HG03039 (cell line): ENCODE data around the gene KIFAP3.
"Not testable (repeated sequence)": the region's sequence is repeated elsewhere in the genome, so short reads cannot be mapped to it uniquely, and the experiment has no call there.

Experiments
- ATAC-seq: cut with Tn5 transposase; IDR thresholded peaks from one replicate; pipeline ENCODE4 v1.9.1; 2021; ENCODE audit warnings: mild to moderate bottlenecking, moderate library complexity; ENCODE audit not compliant: unreplicated experiment

Gene KIFAP3

DNA sequence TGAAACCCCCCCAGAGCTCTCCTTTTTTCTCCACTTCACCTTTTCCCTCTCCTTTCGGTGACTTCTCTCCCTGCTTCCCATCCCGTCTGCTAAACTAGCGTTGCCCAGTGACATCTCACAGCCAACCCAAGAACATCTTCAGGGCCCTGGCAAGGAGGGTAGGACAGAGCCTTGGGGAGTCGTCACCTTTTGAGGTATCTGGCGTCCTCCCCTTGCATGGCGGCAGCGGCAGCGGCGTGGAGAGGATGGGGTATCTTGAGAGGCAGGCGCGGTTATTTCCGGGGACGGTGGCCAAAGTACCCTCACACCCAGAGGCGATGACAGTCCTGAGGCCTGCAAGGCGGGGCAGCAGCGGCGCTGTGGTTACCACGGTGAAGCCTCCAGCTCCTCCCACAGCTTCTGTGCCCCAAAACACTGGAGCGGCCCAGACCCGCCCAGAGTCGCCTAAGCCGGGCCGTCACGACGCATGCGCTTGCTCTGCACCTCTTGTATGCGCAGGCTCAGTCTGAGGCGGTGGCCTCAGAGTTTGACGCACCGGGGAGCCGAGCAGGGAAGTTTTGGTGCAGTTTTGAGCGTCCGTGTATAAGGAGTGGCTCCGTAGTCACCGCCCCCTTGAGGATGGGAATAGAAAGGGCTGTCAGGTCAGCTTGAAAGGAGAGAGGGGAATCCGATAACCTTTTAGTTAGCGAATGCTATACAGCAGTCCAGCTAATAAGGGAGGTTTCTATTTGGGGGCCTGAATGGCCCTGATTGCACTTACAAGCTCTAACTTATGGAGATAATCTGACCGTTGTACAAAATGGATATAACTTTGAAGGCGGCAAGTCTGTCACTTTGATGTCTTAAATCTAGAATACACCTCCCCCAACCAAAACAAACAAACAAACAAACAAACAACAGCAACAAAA is at the start of gene KIFAP3:
KIFAP3 (minus strand) TSS at position 446 of the 908 bp plus-strand sequence; CDS start at position 218, 228 bp downstream.
- peak; percentile 98 for ATAC-seq

DNA sequence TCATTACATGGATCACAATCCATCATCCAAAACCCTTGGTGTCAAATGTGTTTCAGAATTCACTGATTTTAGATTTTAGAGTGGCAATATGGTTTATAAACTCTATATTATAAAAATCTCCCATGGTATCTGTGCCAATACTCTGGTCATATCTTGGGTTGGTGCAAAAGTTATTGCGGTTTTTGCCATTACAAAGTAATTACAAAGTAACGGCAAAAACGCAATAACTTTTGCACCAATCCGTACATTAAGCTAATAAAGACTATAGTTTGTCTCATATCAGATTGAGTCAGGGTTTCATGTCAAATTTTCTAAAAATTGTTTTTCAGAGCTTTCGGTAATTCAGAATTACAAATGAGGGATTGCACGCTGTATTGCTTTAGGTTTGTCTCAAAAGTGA is 47.9 kb upstream of the KIFAP3 start:
- no peak for ATAC-seq

DNA sequence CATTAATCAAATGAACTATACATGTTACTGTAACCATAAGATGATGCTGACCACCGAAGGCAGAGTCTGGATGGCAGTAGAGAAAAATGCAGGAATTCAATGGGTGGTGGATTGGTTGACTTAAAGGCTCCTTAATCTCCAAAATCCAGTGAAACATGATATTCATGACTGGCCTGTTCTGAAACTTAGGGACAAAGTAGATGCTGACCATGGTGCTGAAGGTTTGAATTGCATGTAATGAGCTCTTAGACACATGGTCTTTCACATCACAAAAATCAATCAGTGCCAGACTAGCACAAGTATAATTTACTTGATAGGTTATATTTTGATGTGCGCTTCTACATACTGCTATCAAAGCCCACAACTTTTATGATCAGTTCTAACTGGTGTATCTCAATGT is 40.4 kb upstream of the KIFAP3 start:
- no peak for ATAC-seq

- ATAC-seq, result not testable (repeated sequence)
Observed at GRCh38 chr1:170113140-170113539, 38.6 kb upstream of the KIFAP3 start.

GRCh38 chr1:170097449-170097948 is 23.0 kb upstream of the KIFAP3 start:
- no peak for ATAC-seq

- ATAC-seq, result no peak
Observed at GRCh38 chr1:170096806-170097340, 22.4 kb upstream of the KIFAP3 start.

DNA sequence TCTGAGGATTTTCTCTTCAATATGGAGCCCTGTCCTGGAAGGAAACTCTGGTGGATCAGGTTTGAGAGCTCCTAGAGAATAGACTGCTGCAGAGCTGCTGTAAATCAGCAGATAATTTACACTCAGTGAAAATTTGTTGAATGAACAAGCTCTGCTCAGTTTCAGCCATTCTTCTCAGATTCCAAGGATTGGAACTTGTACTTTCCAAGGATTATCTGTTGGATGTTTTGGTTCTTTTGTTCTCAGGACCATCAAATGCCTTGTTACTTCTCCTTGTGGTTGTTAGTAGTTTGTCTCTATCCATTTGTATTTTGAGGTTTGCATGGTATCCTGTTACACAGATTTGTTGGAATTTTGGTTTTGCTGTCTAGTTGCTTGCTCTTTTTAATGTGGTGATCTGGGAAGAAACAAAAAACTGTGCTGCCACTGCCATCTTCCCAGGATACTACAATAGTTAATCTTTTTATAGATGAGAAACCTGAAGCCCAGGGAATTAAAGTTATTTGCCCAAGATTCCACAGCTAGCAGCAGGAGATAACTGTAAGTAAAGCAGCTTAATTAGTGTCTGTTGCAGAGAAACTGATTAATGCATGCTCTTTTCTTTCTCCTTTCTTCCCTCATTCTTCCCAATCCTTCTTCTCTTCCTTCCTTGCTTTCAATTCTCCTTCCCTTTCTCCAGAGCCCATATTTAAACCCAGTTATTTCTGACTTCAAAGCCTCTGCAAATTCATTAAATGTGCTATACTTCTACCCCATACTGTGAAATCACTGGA is 21.7 kb upstream of the KIFAP3 start:
- ATAC-seq, result no peak

DNA sequence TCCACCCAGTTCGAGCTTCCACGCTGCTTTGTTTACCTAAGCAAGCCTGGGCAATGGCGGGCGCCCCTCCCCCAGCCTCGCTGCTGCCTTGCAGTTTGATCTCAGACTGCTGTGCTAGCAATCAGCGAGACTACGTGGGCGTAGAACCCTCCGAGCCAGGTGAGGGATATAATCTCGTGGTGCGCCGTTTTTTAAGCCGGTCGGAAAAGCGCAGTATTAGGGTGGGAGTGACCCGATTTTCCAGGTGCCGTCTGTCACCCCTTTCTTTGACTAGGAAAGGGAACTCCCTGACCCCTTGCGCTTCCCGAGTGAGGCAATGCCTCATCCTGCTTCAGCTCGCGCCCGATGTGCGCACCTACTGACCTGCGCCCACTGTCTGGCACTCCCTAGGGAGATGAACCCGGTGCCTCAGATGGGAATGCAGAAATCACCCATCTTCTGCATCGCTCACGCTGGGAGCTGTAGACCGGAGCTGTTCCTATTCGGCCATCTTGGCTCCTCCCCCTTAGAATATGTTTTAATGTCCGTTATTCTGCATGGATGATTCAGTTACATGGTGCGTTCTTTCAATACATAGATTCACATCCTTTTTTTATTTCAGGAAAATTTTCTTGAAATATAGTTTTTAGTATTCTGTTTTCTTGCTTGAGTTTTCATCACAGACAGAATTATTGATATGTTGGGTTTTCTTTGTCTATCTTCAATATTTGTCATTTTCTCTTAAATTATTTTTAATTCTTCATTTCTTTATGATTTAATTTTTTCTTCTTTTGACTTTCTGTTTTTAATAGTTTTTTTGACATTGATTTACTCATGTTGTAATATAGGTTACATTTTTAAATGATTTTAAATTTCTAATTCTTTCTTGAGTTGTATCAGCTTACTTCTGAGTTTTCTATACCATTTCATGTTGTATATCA is 20.5 kb upstream of the KIFAP3 start:
- ATAC-seq, result not testable (repeated sequence)

DNA sequence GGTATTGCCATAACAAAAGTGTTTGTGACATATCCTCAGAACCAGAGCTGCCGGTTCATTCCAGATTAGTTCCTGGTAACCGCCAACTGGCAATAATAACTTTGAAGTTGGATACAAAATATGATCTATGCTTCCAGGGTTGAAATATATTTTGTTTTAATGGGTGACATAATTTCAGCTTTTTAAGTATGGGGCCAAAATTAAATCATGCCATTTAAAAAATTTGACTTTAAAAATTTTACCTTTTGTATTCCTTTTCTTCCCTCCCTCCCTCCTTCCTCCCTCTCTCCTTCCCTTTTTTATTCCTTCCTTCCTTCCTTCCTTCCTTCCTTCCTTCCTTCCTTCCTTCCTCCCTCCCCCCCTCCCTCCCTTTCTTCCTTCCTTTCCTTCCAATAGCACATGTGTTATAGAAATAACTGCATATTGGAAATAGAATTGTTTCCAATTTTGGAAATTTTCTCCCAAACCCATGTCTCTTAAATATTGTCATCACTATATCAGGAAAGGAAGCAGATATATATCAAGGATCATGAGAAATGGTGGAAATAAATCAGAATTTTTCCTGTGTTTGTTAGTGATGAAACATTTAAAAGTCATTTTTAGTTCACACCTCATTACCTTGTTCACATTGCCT is 12.0 kb upstream of the KIFAP3 start:
- no peak for ATAC-seq

GRCh38 chr1:170085091-170085490 is 10.6 kb upstream of the KIFAP3 start:
- no peak for ATAC-seq

DNA sequence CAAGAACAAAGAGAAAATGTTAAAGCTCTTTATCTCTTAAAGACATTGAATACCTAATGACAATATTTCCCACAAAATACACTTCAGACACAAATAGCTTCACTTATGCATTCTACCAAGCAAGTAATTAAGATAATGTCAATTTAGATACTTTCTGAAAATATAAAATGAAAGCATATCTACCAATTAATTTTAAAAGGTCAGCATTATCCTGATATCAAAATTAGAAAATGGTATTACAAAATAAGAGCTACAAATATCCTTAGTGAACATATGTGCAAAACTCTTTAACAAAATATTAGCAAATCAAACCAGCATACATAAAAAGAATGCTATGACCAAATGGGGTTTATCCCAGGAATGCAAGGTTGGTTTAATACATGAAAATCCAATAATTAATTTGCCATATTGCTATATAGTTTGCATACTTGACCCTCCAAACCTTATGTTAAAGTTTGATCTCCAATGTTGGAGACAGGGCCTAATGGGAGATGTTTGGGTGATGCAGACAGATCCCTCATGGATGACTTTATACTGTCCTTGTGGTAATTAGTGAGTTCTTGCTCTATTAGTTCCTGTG is 4.2 kb upstream of the KIFAP3 start:
- no peak for ATAC-seq

GRCh38 chr1:170077926-170078325 is 3.4 kb upstream of the KIFAP3 start:
- no peak for ATAC-seq

DNA sequence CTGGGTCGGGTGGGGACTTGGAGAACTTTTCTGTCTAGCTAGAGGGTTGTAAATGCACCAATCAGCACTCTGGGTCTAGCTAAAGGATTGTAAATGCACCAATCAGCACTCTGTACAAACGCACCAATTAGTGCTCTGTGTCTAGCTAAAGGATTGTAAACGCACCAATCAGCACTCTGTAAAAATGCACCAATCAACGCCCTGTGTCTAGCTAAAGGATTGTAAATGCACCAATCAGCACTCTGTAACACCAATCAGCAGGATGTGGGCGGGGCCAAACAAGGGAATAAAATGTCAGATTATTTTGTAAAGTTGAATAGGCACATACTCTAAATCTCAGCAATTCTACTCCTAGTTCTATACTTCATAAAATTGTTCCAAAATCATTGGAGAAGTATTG is 2.5 kb upstream of the KIFAP3 start:
- not testable (repeated sequence) for ATAC-seq

DNA sequence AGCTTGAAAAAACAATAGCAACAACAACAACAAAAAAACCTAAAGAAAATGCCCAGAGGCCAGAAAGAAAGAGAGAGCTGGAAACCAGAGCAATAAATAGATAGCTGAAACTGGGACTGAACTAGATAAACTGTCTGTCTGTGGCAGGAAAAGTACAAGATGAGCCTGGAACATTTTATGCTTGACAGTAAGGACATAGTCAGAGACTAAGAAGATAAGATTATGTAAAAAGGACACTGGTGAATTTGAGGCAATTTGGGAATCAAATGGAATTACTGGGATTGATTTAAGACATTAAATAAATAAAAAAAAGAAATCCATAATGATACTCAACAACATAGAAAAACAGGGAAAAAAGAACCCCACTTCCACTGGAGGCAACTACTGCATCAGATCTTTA is 1.7 kb upstream of the KIFAP3 start:
- no peak for ATAC-seq

GRCh38 chr1:170075186-170075585 is 691 bp upstream of the KIFAP3 start:
- no peak for ATAC-seq

- ATAC-seq, result no peak
Observed at GRCh38 chr1:170073893-170074249, 624 bp downstream of the KIFAP3 start.

- no peak for ATAC-seq
Observed at GRCh38 chr1:170071378-170071777, 3.1 kb downstream of the KIFAP3 start.

DNA sequence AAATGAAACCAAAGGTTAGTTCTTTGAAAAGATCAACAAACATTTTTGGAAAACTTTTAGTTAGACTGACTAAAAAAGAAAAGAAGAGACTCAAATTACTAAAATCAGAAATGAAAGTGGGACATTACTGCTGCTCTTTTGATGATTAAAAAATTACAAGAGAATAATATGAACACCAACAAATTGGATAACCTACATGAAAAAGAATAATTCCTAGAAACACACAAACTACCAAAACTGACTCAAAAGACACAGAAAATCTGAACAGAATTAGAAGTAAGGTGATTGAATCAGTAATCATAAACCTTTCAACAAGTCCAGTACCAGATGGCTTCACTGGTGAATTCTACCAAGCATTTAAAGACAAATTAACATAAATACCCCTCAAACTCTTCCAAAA is 5.6 kb downstream of the KIFAP3 start:
- no peak for ATAC-seq

DNA sequence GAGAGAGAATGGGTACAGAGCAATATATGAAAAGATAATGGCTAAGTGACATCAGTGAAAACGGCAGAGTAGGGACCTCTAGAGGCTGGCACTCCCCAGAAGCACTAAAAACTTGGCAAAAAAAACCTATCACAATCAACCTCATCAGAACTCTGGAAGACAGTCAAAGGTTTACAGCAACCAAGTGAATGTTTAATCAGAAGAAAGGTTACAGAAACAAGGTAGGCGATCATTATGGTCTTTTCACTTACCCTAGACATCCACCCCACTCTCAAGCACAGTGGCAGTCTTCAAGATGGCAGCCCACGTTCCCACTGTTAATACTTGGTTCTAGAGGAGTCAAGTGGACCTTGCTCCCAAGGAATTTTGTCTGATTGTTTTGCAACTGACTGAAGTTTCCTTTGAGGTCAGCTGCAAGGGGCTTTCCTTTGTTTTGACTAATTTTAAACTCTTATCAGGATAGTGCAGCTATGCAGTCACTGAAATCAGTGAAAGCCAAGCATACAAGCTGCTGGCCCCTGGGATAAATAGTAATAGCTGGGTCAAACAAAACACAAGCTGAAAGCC is 7.2 kb downstream of the KIFAP3 start:
- ATAC-seq, result no peak
